Bronchial epithelial cell (primary cell): Measurements from ENCODE around the gene B3GNT5. TPM values are rescaled to one million over a fixed set of nuclear protein-coding genes. Genes with fewer than 3 reads are reported as not detected.

Experiments
- DNase-seq: peaks from one replicate; pipeline ENCODE4 v3.0.0-alpha.2; 2010; ENCODE audit warnings: low read depth
- FAIRE-seq: peaks from 2 replicates; lab custom pipeline; 2011; peaks lifted over from hg19 to GRCh38; lab: Jason Lieb, UNC
- H3K27me3 ChIP-seq: 2 replicates; pipeline ENCODE4 v1.5.1; 2011; ENCODE audit warnings: low read length; ENCODE audit not compliant: control insufficient read depth, insufficient read depth
- H3K36me3 ChIP-seq: 2 replicates; pipeline ENCODE4 v1.5.1; 2011; ENCODE audit warnings: low read length; ENCODE audit not compliant: control insufficient read depth, insufficient read depth
- H3K4me3 ChIP-seq: 2 replicates; pipeline ENCODE4 v1.5.1; 2011; ENCODE audit warnings: mild to moderate bottlenecking, low read depth, low read length, control low read depth
- CTCF ChIP-seq: IDR thresholded peaks from 2 replicates; pipeline ENCODE4 v1.5.1; 2011; ENCODE audit warnings: mild to moderate bottlenecking, moderate library complexity, low read length, control low read depth, inconsistent platforms; ENCODE audit not compliant: insufficient read depth, severe bottlenecking
- total RNA-seq: library from RNA; depleted of rRNA; stranded (reverse); fragments of >200 nt; gene quantifications from 2 replicates; pipeline ENCODE4 v1.2.1, GENCODE V29; 2014

Gene B3GNT5
- total RNA-seq, 1 donor from 2014 or later: 31.6 TPM

GRCh38 chr3:183287301-183287971 lies 34.4 kb downstream of the B3GNT5 start:
- H3K4me3 ChIP-seq: peak overlapping the region; percentile 48
- peak; percentile 96 for DNase-seq
- no peaks in the 10 kb centered on the region for H3K27me3 ChIP-seq
- TF ChIP-seq CTCF: no peak
- peaks cover 2% of the 10 kb centered on the region for H3K36me3 ChIP-seq
- peak; percentile 55 for FAIRE-seq

- Histone ChIP-seq H3K4me3 (peak overlapping the region; percentile 48), H3K27me3 (no peaks in the 10 kb centered on the region), H3K36me3 (peaks cover 2% of the 10 kb centered on the region)
- TF ChIP-seq CTCF: no peak
- no peak for FAIRE-seq
- no peak for DNase-seq
Observed at GRCh38 chr3:183288117-183288516, 35.1 kb downstream of the B3GNT5 start.

GRCh38 chr3:183290216-183290615 lies 37.2 kb downstream of the B3GNT5 start:
- peaks cover 2% of the 10 kb centered on the region for H3K36me3 ChIP-seq
- TF ChIP-seq CTCF: no peak
- DNase-seq: no peak
- FAIRE-seq: no peak
- no peaks in the 10 kb centered on the region for H3K27me3 ChIP-seq
- H3K4me3 ChIP-seq: no peak overlapping the region

- H3K27me3 ChIP-seq: no peaks in the 10 kb centered on the region
- peak; percentile 97 for DNase-seq
- peaks cover 7% of the 10 kb centered on the region for H3K36me3 ChIP-seq
- TF ChIP-seq CTCF: no peak
- no peak overlapping the region for H3K4me3 ChIP-seq
- peak; percentile 40 for FAIRE-seq
Observed at GRCh38 chr3:183291497-183292031, 38.5 kb downstream of the B3GNT5 start.

GRCh38 chr3:183293966-183294365 lies 40.9 kb downstream of the B3GNT5 start:
- Histone ChIP-seq H3K36me3 (peaks cover 11% of the 10 kb centered on the region), H3K4me3 (no peak overlapping the region), H3K27me3 (no peaks in the 10 kb centered on the region)
- DNase-seq (no peak), FAIRE-seq (no peak)
- no peak for TF ChIP-seq CTCF

- H3K27me3 ChIP-seq: no peaks in the 10 kb centered on the region
- peak; percentile 23 for FAIRE-seq
- H3K4me3 ChIP-seq: no peak overlapping the region
- H3K36me3 ChIP-seq: peaks cover 9% of the 10 kb centered on the region
- peak; percentile 96 for DNase-seq
- no peak for TF ChIP-seq CTCF
Observed at GRCh38 chr3:183295211-183295610, 42.2 kb downstream of the B3GNT5 start.
